Measurements from ENCODE around the gene RPS14.

Gene RPS14

GRCh38 chr5:150434464-150434863 is 15.1 kb downstream of the RPS14 start:
- H3K36me3 ChIP-seq (ENCODE audit: control insufficient read depth, insufficient read depth, low read length): no peaks in the 10 kb centered on the region
- no peak overlapping the region for H3K4me3 ChIP-seq (replicated peaks; ENCODE audit: low read depth, low read length)
- TF ChIP-seq CTCF (IDR thresholded peaks at IDR 0.05; ENCODE audit: insufficient read depth, low read length, poor library complexity, severe bottlenecking): no peak
- no peak for DNase-seq (ENCODE audit: extremely low read depth, insufficient read length)
- H3K27me3 ChIP-seq (replicated peaks; ENCODE audit: control insufficient read depth, insufficient read depth, low read length): no peaks in the 10 kb centered on the region

- no peak for DNase-seq (ENCODE audit: extremely low read depth, insufficient read length)
Observed at GRCh38 chr5:150431574-150431973, 18.0 kb downstream of the RPS14 start.

GRCh38 chr5:150431048-150431447 is 18.5 kb downstream of the RPS14 start:
- TF ChIP-seq CTCF (IDR thresholded peaks at IDR 0.05; ENCODE audit: insufficient read depth, low read length, poor library complexity, severe bottlenecking): no peak
- H3K4me3 ChIP-seq (replicated peaks; ENCODE audit: low read depth, low read length): no peak overlapping the region

More at GRCh38 chr5:150431574-150431973, 18.0 kb downstream of the RPS14 start:
- no peak for TF ChIP-seq CTCF (IDR thresholded peaks at IDR 0.05; ENCODE audit: insufficient read depth, low read length, poor library complexity, severe bottlenecking)
- Histone ChIP-seq H3K36me3 (ENCODE audit: control insufficient read depth, insufficient read depth, low read length) (no peaks in the 10 kb centered on the region), H3K4me3 (replicated peaks; ENCODE audit: low read depth, low read length) (no peak overlapping the region), H3K27me3 (replicated peaks; ENCODE audit: control insufficient read depth, insufficient read depth, low read length) (no peaks in the 10 kb centered on the region)

GRCh38 chr5:150429410-150429873 is 20.1 kb downstream of the RPS14 start:
- DNase-seq (ENCODE audit: extremely low read depth, insufficient read length): no peak
- Histone ChIP-seq H3K36me3 (ENCODE audit: control insufficient read depth, insufficient read depth, low read length) (no peaks in the 10 kb centered on the region), H3K27me3 (replicated peaks; ENCODE audit: control insufficient read depth, insufficient read depth, low read length) (no peaks in the 10 kb centered on the region), H3K4me3 (replicated peaks; ENCODE audit: low read depth, low read length) (no peak overlapping the region)
- TF ChIP-seq CTCF (IDR thresholded peaks at IDR 0.05; ENCODE audit: insufficient read depth, low read length, poor library complexity, severe bottlenecking): no peak

More at GRCh38 chr5:150431048-150431447, 18.5 kb downstream of the RPS14 start:
- DNase-seq (ENCODE audit: extremely low read depth, insufficient read length): no peak
- H3K27me3 ChIP-seq (replicated peaks; ENCODE audit: control insufficient read depth, insufficient read depth, low read length): no peaks in the 10 kb centered on the region
- H3K36me3 ChIP-seq (ENCODE audit: control insufficient read depth, insufficient read depth, low read length): no peaks in the 10 kb centered on the region

- Histone ChIP-seq H3K4me3 (replicated peaks; ENCODE audit: low read depth, low read length) (no peak overlapping the region), H3K36me3 (ENCODE audit: control insufficient read depth, insufficient read depth, low read length) (no peaks in the 10 kb centered on the region), H3K27me3 (replicated peaks; ENCODE audit: control insufficient read depth, insufficient read depth, low read length) (no peaks in the 10 kb centered on the region)
- TF ChIP-seq CTCF (IDR thresholded peaks at IDR 0.05; ENCODE audit: insufficient read depth, low read length, poor library complexity, severe bottlenecking): no peak
- DNase-seq (ENCODE audit: extremely low read depth, insufficient read length): no peak
Observed at GRCh38 chr5:150428978-150429377, 20.6 kb downstream of the RPS14 start.
